ENCODE data around the gene GNPTG.

DNA sequence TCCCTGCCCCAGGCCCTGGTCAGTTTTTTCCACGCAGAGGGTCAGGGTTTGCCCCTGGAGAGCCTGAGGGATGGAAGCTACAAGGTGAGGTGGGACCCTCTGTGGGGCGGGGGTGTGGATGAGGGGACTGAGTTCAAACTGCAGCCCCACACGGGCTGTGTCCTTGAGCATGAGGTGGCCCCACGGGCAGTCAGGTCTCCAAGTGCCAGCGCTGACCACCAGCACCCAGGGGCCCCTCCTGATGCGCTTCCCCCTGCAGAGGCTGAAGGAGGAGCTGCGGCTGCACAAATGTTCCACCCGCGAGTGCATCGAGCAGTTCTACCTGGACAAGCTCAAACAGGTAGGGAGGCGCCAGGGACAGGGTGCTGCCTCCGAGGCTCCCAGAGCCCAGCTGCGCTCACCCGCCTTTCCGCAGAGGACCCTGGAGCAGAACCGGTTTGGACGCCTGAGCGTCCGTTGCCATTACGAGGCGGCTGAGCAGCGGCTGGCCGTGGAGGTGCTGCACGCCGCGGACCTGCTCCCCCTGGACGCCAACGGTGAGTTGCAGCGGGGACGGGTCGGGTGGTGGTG, 4.4 kb upstream of the GNPTG start:
- no peak for TF ChIP-seq POLR2AphosphoS5 (IDR thresholded peaks at IDR 0.05; ENCODE audit: borderline replicate concordance, low read depth, low read length)
- no peak for TF ChIP-seq FOXP2 (optimal IDR thresholded peaks at IDR 0.05; ENCODE audit: control extremely low read depth, extremely low read length, insufficient read depth)
